ENCODE data around the gene ERBB4. TPM values are rescaled to one million over a fixed set of nuclear protein-coding genes. Genes with fewer than 3 reads are reported as not detected.
"Not testable (repeated sequence)": the region's sequence is repeated elsewhere in the genome, so short reads cannot be mapped to it uniquely, and the experiment has no call there.

ERBB4 gene
- total RNA-seq, 1 donor from 2014 or later, result 22.6 TPM

- ATAC-seq, result no peak
- no peak overlapping the region for H3K4me3 ChIP-seq
- no peaks in the 10 kb centered on the region for H3K4me1 ChIP-seq
- no peak for DNase-seq
- no peaks in the 10 kb centered on the region for H3K36me3 ChIP-seq
- TF ChIP-seq, protein P1, sequence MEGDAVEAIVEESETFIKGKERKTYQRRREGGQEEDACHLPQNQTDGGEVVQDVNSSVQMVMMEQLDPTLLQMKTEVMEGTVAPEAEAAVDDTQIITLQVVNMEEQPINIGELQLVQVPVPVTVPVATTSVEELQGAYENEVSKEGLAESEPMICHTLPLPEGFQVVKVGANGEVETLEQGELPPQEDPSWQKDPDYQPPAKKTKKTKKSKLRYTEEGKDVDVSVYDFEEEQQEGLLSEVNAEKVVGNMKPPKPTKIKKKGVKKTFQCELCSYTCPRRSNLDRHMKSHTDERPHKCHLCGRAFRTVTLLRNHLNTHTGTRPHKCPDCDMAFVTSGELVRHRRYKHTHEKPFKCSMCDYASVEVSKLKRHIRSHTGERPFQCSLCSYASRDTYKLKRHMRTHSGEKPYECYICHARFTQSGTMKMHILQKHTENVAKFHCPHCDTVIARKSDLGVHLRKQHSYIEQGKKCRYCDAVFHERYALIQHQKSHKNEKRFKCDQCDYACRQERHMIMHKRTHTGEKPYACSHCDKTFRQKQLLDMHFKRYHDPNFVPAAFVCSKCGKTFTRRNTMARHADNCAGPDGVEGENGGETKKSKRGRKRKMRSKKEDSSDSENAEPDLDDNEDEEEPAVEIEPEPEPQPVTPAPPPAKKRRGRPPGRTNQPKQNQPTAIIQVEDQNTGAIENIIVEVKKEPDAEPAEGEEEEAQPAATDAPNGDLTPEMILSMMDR (IDR thresholded peaks at IDR 0.05), result no peak
- no peaks in the 10 kb centered on the region for H3K9me3 ChIP-seq
- no peaks in the 10 kb centered on the region for H3K27me3 ChIP-seq
- intact Hi-C loops (cut with DNase I), result no loop called here
- H3K27ac ChIP-seq, result no peak overlapping the region
Observed at GRCh38 chr2:212254339-212254738, 284.3 kb downstream of the ERBB4 start.

GRCh38 chr2:212249451-212249850 is 289.2 kb downstream of the ERBB4 start:
- intact Hi-C loops (cut with DNase I), result no loop called here
- no peak overlapping the region for H3K4me3 ChIP-seq
- H3K9me3 ChIP-seq, result no peaks in the 10 kb centered on the region
- TF ChIP-seq, protein P1 (IDR thresholded peaks at IDR 0.05), result no peak
- DNase-seq (no peak), ATAC-seq (no peak)
- H3K27ac ChIP-seq, result no peak overlapping the region
- no peaks in the 10 kb centered on the region for H3K36me3 ChIP-seq
- no peaks in the 10 kb centered on the region for H3K4me1 ChIP-seq
- H3K27me3 ChIP-seq, result no peaks in the 10 kb centered on the region

DNA sequence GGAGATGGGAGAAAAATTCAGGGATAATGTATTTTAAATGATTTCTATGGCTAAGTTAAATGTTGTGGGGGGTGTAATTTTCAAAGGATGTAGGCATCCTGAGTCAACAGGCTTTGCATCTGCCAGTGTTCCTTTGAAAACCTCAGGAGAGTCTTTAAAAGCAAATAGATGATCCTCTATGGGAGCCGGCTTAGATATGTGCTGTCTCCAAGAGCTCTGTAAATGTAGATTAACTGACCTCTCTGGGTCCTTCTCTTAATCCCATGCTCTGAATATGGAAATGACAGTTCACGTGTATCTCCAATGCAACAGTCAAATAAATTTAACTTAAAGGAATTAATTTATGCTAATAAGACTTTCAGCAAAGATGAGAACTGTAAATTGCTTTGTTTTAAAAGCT is 292.7 kb downstream of the ERBB4 start:
- no peak overlapping the region for H3K4me3 ChIP-seq
- no peak for ATAC-seq
- H3K4me1 ChIP-seq, result no peaks in the 10 kb centered on the region
- no peaks in the 10 kb centered on the region for H3K9me3 ChIP-seq
- no peak overlapping the region for H3K27ac ChIP-seq
- no peaks in the 10 kb centered on the region for H3K27me3 ChIP-seq
- TF ChIP-seq, protein P1 (IDR thresholded peaks at IDR 0.05), result no peak
- H3K36me3 ChIP-seq, result no peaks in the 10 kb centered on the region
- no peak for DNase-seq
- intact Hi-C loops (cut with DNase I), result no loop called here

DNA sequence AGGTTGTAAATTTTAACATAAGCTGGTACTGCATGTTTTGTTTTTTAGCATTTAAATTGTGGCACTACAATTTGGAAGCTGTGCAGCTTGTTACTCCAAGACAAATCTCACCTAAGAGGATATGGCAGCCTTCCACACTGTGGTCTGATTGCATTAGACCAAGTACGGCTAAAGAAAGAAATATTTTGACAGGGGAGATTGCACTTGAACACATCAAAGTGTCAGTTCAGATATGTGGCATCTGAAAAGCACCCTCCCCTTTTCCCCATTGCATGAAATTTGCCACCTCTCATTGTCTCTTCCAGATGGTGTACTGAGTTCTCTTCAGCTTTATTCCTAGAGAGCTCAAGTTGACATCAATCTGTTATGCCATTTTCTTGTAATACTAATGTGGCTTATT is 295.9 kb downstream of the ERBB4 start:
- intact Hi-C loops (cut with DNase I), result no loop called here
- Histone ChIP-seq H3K27ac (no peak overlapping the region), H3K36me3 (no peaks in the 10 kb centered on the region), H3K9me3 (no peaks in the 10 kb centered on the region), H3K4me1 (no peaks in the 10 kb centered on the region), H3K4me3 (no peak overlapping the region), H3K27me3 (no peaks in the 10 kb centered on the region)
- DNase-seq, result no peak
- ATAC-seq, result no peak
- TF ChIP-seq, protein P1 (IDR thresholded peaks at IDR 0.05), result no peak

DNA sequence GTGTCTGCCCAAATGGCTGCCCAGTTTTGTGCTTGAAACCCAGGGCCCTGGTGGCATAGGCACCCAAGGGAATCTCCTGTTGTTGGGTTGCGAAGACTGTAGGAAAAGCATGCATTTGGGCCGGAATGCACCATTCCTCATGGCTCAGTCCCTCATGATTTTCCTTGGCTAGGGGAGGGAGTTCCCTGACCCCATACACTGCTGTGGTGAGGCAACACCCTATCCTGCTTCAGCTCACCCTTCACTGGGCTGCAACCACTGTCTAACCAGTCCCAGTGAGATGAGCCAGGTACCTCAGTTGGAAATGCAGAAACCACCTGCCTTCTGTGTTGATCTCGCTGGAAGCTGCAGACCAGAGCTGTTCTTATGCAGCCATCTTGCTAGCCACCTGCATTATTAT is 300.4 kb downstream of the ERBB4 start:
- H3K27me3 ChIP-seq; H3K4me3 ChIP-seq; DNase-seq; intact Hi-C loops (cut with DNase I); H3K27ac ChIP-seq; H3K4me1 ChIP-seq; H3K9me3 ChIP-seq; H3K36me3 ChIP-seq: not testable (repeated sequence)
- peak; percentile 30 for ATAC-seq

GRCh38 chr2:212237350-212238095 is 301.1 kb downstream of the ERBB4 start:
- no peaks in the 10 kb centered on the region for H3K4me1 ChIP-seq
- no peaks in the 10 kb centered on the region for H3K9me3 ChIP-seq
- peak; percentile 74 for ATAC-seq
- TF ChIP-seq, protein P1 (IDR thresholded peaks at IDR 0.05), result no peak
- no peaks in the 10 kb centered on the region for H3K27me3 ChIP-seq
- DNase-seq, result no peak
- intact Hi-C loops (cut with DNase I), result no loop called here
- H3K36me3 ChIP-seq, result no peaks in the 10 kb centered on the region
- H3K4me3 ChIP-seq, result no peak overlapping the region
- H3K27ac ChIP-seq, result no peak overlapping the region

Data from upper lobe of right lung (tissue), 1 donor.